Measurements from ENCODE around the gene KLHL9. TPM values are rescaled to one million over a fixed set of nuclear protein-coding genes. Genes with fewer than 3 reads are reported as not detected.

Gene KLHL9
- total RNA-seq, 1 donor from 2014 or later, result 13.1 TPM

- no peak overlapping the region for H3K4me3 ChIP-seq (ENCODE audit: low read depth, low read length)
- no peak for DNase-seq (ENCODE audit: low read depth)
- TF ChIP-seq CTCF (conservative IDR thresholded peaks at IDR 0.05; ENCODE audit: low read depth, low read length), result no peak
These were observed 22.6 kb upstream of the KLHL9 start for GRCh38 chr9:21357479-21358460.

DNA sequence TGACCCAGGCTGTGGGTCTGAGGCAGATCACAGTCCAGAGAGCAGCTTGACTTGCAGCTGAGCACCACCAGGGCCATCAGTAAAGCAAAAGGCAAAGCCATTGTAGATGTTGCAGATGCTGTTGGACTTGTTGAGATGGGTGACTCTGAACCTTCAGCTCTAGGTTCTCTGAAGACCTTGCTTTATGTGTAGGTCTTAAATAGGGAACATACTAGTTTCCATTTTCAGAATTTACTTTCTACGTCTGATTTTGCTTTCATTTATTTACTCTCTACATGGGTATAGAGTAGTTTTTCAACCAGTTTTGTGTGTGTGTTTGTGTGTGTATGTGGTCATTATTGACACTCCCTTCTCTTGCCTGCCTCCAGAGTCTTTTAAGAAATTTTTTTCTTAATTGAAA is 15.6 kb upstream of the KLHL9 start, which contains the start of gene IFNA6:
Gene IFNA6 (minus strand): TSS at position 101 of the 400 bp plus-strand sequence. CDS start 0 bp downstream, at position 101.
- no peak within 1 kb of the TSS for H3K4me3 ChIP-seq (ENCODE audit: low read depth, low read length)
- TF ChIP-seq CTCF (conservative IDR thresholded peaks at IDR 0.05; ENCODE audit: low read depth, low read length), result no peak
- DNase-seq (ENCODE audit: low read depth), result no peak

- no peak for DNase-seq (ENCODE audit: low read depth)
- TF ChIP-seq CTCF (conservative IDR thresholded peaks at IDR 0.05; ENCODE audit: low read depth, low read length), result no peak
- no peak overlapping the region for H3K4me3 ChIP-seq (ENCODE audit: low read depth, low read length)
These were observed 13.3 kb upstream of the KLHL9 start for GRCh38 chr9:21348430-21348970.

DNA sequence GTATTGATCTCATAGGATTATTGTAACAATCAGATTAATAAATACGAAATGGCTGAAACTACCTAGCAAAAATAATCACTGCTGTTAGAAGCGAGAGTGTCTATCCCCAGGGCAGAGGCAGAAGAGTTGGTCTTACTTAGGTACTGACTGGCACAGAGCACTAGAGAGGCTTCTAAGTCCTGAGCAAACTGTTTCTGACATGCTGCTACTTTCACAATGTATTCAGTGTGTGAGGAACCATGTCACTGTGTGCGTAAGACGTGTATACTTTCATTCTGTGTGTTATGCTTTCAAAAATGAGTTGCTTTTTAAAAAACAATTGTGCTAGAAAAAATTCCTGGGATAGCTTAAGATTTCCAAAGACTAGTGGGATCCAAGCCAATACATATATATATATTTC is 5.5 kb upstream of the KLHL9 start:
- TF ChIP-seq CTCF (conservative IDR thresholded peaks at IDR 0.05; ENCODE audit: low read depth, low read length), result no peak
- no peak overlapping the region for H3K4me3 ChIP-seq (ENCODE audit: low read depth, low read length)
- DNase-seq (ENCODE audit: low read depth), result no peak

GRCh38 chr9:21336457-21336856 is 1.3 kb upstream of the KLHL9 start:
- no peak for TF ChIP-seq CTCF (conservative IDR thresholded peaks at IDR 0.05; ENCODE audit: low read depth, low read length)
- H3K4me3 ChIP-seq (ENCODE audit: low read depth, low read length), result no peak overlapping the region
- no peak for DNase-seq (ENCODE audit: low read depth)

- no peak for TF ChIP-seq CTCF (conservative IDR thresholded peaks at IDR 0.05; ENCODE audit: low read depth, low read length)
- no peak for DNase-seq (ENCODE audit: low read depth)
- H3K4me3 ChIP-seq (ENCODE audit: low read depth, low read length), result peak overlapping the region; percentile 69
These were observed 2.0 kb downstream of the KLHL9 start for GRCh38 chr9:21333226-21333625.

All from epithelial cell of proximal tubule (primary cell).